Erythroblast (primary cell): ENCODE data around the gene TBX4.

Experiments used
- DNase-seq, 2 experiments: peaks; one replicate each; lab custom pipeline; 2025; lab: John Stamatoyannopoulos, UW
- GATA1 ChIP-seq: IDR thresholded peaks from 2 replicates; pipeline ENCODE4 v1.6.1; 2011; ENCODE audit warnings: low read depth, mild to moderate bottlenecking, control low read depth, low read length, moderate library complexity
- POLR2A ChIP-seq: IDR thresholded peaks from 2 replicates; pipeline ENCODE4 v1.6.1; 2011; ENCODE audit warnings: mild to moderate bottlenecking, low read length

TBX4 gene

DNA sequence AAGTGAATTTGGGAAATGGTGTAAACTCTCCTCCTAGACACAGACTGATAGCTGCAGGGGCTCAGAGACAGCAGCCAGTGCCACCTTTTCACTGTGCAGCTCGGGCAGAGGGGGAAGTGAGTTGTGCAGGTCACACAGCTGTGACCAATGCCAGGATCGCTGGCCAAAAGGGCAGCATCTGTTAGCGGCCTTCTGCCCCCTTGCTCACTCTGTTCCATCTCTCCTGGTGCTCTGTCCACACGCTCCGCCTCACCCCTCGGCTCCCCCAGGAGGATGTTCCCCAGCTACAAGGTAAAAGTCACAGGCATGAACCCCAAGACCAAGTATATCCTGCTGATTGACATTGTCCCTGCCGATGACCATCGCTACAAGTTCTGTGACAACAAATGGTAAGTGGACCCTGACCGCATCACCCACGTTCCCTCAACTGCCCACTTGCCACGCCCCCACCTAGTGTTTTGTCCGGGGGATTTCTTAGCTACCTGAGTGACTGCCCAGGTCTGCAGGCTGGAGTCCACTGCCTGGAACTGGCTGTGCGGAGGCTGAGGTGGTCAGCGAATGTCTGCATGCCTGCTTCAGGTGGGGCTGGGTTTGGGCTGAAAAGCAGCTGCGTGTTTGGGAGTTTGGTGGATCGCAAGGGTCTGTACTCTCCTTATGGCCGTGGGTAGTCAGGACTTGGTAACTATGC is 13.5 kb downstream of the TBX4 start:
- no peak for TF ChIP-seq POLR2A
- DNase-seq = no peak

DNA sequence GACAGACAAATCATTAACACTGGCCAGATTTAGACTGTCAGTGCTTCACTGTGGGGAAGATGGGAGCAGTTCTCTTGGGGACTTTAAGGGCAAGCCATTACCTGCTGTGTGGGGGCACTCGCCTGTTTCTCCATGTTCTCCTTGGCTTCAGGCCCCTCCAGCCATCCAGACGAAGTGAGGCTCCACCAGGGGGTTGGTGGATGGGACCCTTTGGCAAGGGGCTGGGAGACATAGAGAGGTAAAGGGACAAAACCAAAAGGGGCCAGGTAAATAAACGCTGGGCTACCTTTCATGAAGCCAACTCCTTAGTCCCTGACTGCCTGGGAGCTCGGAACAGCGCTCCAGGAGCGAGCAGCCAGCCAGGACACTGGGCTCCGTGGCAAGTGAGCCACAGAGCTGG is 14.0 kb downstream of the TBX4 start:
- TF ChIP-seq GATA1 (no peak), POLR2A (no peak)
- DNase-seq = no peak

DNA sequence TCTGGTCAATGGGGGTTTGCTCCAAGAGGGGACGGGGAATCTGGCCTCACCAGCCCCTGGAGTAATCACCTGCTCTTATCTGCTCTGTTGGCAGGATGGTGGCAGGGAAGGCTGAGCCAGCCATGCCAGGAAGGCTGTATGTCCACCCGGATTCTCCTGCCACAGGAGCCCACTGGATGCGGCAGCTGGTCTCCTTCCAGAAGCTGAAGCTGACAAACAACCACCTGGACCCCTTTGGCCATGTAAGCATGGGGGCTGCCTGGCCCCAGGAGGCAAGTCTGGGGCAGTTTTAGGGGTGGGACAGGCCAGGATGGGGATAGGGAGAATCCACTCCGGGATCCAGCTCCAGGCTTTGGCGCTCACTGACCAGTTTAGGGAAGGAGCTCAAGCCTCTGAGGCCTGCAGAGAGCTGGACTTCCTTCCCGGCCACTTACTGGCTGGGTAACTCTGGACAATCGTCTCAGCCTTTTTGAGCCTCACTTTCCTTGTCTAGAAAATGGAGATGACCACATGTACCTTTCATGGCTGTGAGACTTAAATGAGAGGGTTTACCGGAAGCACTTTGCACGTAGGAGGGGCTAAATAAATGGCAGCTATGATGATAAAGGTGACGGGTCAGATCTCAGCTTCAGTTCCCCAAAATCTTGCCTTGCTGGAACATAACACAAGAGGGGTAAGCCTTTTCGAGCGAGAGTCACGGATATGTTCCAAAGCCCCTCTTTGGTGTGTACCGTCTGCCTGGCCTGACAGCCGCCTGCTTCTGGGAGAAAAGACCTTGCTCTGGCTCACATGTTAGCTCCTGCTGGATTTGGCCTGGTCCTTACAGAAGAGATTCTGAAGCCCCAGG is 15.4 kb downstream of the TBX4 start:
- TF ChIP-seq GATA1 (no peak), POLR2A (no peak)
- peak in 1 of 2 experiments; percentile 17 for DNase-seq

DNA sequence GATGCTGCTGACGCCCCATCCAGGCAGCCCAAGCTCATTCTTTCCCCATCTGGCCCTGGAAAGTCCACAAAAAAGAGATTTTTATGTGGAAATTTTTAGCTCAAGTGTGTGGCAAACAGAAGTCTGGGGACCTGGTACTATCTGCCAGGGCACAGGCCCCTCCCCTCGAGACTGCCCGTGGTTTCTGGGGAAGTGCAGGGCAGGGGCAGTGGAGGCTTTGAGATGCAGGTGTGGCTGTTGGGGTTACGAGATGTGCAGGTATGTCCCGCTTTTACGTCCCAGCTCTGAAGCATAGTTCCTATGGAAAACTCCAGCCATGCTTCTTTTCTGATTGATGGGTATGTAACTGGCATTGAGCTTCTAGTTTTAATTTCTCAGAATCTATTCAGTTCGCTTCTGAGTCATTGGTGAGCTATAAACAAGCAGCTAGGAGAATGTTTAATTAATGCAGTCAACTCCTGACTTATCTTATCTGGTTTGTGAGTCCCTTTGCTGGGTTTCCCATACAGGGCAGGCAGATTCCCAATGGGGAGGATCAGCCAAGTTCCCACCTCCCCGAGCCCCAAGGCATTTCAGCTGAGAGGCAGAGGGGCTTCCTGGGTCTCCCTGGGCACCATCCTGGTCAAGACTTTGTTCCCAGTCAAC is 16.2 kb downstream of the TBX4 start:
- TF ChIP-seq POLR2A = no peak
- no peak for TF ChIP-seq GATA1
- DNase-seq = no peak

DNA sequence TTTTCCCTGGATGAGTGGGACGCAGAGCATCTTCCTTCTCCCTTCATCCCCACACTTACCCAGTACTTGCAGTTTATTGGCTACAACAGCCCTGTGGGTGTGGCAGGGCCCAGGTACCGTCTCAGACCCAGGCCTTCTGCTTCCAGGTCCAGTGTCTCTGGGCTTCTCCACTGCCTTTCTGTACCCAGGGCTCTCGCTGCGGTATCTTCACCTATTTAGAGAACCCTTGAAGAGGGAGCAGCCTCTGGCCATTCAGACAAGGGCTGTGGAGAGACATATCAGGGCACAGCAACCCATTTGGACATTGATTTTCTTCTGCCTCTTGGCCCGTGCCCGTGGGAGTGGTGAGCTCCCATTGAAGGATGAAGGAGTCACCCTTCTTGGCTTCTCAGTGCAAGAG is 17.3 kb downstream of the TBX4 start:
- no peak for DNase-seq
- TF ChIP-seq POLR2A (no peak), GATA1 (no peak)

DNA sequence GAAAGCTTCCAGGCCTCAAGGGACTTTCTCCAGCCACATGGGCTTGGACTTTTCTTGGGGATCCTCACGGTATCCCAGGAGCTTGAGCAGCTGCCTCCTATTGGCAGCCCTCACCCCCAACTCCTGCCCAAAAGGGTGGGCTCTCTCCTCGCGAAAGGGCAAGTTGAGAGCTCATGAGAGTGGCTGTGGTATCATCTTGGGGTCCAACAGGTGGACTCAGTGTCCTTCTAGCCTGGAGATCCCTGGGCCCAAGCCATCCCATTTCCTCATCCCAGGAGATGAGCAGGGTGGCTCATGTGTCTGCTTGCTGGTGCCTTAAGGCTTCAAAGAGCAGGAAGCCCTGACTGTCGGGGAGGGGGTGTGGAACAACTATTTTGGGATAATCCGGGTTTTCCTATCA is 17.7 kb downstream of the TBX4 start:
- no peak for TF ChIP-seq GATA1
- TF ChIP-seq POLR2A = no peak
- DNase-seq = no peak

DNA sequence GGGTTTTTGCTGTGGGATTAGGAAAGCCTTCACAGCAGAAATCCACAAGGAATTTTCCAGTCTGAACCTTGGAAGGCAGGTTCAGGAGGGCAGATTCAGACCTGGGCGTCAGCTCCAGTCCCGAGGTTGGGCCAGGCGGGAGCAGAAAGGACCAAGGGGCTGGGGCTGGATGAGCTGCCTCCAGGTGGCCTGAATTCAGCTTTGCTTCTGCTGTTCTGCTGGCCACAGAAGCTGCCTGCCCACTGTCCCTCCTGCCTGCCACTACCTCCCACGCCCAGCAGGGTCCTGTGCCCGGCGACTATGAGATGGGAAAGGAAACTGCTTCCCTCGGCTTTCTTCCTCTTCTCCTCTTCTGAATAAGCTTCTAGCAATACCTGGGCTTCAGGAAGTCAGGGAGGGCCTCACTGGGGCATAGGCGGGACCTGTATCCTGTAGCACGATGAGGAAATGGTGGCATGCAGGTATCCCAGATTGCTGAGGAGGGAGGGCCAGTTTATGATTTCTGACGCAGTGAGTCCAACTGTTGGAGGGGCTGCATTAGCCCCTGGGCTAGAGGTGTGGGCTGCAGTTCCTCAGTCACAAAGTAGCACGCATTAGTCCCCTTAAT is 18.4 kb downstream of the TBX4 start:
- no peak for DNase-seq
- TF ChIP-seq POLR2A = no peak
- no peak for TF ChIP-seq GATA1

DNA sequence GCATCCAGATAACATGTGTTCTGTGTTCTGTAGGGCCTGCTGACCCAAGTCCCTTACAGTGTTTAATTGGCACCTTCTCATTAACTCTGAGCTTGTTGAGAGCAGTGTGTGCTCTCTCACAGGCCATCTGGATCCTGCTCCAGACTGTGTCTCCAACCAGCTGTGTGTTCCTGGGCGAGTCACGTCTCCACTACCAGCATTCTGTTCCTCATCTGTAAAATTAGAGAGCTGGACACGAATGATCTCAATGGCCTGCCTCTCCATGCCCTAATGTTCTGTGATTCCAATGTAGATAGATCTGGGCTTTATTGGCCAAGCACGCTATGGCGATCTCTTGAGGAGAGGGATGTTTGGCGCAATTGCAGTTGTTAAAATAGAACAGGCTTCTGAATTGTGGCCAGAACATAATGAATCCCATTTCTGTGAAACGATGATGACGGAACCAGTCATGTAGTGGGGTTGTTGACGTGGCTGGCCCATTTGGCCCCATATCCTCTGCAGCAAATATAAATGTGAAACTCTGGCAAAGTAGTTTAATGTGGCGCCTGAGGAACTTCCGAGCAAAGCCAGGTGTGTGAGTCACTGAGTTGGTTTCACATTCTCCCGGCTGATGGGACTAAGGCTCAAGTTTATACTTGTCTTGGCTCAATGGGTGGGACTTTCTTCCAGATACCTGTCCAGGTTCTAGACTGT is 22.2 kb downstream of the TBX4 start:
- TF ChIP-seq POLR2A = no peak
- no peak for TF ChIP-seq GATA1

DNA sequence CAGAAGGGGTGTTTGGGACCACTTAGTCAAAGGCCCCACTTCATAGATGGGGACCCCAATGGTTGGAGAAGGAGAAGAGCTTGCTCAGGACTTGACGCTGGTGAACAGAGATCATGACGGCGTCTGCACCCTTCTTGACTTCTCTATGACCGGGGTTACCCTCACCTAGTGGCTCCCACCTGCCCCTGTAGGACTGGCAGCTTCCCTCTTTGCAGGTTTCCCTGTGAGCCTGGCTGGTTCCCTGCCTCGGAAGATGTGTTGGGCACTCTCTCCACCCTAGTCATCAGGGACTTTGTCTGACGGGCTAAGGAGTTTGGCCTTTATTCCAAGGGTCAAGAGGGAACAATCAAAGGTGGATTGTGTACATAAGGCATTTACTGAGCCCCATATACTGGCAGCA is 22.7 kb downstream of the TBX4 start:
- DNase-seq = no peak
- TF ChIP-seq POLR2A (no peak), GATA1 (no peak)

More for the DNA sequence above, 22.2 kb downstream of the TBX4 start:
- no peak for DNase-seq

DNA sequence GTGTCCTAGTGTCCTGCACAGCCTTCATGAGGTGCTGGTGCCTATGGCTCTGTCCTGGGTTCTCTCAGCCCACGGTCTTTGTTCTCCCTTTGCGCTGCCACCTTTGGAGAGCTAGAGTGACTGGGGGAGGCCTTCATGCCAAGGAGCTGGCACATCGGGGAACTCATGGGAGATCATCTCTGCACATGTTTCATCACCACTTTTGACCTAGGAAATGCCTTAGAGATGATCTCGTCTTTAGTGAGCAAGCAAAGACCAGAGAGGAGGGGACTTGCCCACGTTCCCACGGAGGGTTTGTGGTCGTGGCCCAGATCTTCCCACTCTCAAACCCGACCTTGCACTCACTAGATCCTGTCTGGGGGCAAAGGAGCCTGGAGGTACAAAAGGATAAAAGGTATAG is 23.5 kb downstream of the TBX4 start:
- TF ChIP-seq POLR2A (no peak), GATA1 (no peak)
- no peak for DNase-seq

DNA sequence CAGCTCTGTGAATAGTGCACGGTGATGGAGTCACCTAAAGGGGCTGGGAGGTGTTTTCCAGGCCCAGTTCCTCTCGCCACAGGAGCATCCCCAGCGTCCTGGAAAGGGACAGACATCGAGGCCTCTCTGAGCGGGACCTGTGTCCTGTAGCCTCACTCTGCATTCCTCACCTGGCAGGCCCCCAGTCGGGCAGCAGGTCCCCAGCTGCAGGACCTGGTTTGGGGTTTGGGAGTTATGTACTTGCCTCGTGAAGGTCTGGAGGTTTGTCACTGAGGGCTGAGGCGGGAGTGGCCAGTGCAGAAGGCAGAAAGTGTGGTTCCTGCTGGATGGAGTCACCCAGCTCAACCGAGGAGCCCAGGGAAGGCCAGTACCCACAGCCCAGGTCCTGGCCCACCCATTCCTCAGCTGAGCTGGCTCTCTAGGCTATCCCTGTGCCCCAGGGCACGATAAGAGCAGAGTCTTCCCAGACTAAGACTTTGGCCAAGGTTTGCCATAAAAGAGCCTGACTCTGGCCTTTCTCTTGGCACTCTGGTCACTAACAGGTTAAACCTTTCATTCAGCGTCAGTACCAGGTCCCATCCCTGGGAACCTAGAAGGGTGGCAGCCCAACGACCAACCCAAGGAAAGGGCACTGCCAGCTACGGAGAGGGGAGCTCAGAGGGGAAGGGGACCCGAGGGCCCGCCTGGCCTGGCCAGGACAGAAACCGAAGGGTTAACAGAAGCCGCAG is 24.4 kb downstream of the TBX4 start:
- no peak for DNase-seq
- TF ChIP-seq GATA1 (no peak), POLR2A (no peak)

DNA sequence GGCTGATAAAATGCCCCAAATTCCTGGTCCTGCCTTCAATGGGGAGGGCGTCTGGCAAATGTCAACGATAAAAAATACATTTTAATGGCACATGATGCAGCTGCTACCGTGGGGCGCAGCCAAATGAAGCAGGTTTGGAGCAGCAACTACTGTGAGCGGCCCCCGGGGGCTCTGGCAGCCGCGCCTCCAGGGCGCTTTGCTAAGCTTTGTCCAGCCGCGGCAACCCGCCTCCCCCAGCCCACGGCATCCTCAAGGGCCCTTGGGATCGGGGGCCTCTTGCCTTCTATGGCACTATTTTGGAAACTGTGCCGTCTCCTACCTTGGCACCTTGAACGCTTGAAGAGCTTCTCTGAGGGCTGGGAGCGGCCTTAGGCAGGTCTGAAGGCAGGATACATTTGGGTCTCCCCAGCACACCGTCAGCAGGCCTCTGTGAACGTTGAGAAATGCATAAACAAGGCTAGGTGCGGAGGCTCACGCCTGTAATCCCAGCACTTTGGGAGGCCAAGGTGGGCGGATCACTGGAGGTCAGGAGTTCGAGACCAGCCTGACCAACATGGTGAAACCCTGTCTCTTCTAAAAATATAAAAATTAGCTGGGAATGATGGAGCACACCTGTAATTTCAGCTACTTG is 25.1 kb downstream of the TBX4 start:
- TF ChIP-seq GATA1 (no peak), POLR2A (no peak)
- no peak for DNase-seq

DNA sequence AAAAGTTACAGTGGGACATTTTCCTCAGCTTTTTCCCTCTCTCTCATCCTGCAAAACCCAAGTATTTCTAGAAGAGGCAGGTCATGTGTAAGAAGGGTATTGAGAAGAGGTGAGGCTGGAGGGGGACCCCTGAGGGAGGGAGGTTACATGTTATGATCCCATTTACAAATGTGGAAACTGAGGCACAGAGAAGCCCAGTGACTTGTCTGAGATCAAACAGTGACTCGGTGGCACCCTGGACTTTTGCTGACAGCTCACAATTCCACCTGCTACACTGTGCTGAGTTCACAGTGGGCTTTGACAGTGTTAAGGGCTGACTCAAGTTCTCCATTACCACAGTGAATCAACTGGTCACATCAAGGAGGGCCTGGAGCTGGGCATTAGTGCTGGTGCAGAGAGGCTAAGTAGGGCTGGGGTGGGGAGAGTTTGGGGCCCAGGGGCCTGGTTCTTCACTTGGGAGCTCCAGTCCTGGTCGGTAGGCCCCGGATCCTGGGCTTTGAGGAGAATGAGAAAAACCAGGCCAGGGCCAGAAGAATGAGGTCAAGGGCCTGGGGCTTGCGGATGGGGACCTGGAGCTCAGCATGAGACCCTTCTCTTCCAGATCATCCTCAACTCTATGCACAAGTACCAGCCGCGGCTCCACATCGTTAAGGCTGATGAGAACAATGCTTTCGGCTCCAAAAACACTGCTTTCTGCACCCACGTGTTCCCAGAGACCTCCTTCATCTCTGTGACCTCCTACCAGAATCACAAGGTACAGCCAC is 26.0 kb downstream of the TBX4 start:
- TF ChIP-seq GATA1 (no peak), POLR2A (no peak)
- DNase-seq = no peak
